ENCODE measurements around the gene STAC2.

GRCh38 chr17:39236450-39236927 lies 10.7 kb upstream of the STAC2 start:
- TF ChIP-seq, protein P1, sequence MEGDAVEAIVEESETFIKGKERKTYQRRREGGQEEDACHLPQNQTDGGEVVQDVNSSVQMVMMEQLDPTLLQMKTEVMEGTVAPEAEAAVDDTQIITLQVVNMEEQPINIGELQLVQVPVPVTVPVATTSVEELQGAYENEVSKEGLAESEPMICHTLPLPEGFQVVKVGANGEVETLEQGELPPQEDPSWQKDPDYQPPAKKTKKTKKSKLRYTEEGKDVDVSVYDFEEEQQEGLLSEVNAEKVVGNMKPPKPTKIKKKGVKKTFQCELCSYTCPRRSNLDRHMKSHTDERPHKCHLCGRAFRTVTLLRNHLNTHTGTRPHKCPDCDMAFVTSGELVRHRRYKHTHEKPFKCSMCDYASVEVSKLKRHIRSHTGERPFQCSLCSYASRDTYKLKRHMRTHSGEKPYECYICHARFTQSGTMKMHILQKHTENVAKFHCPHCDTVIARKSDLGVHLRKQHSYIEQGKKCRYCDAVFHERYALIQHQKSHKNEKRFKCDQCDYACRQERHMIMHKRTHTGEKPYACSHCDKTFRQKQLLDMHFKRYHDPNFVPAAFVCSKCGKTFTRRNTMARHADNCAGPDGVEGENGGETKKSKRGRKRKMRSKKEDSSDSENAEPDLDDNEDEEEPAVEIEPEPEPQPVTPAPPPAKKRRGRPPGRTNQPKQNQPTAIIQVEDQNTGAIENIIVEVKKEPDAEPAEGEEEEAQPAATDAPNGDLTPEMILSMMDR (conservative IDR thresholded peaks at IDR 0.05), result no peak
- no peak for TF ChIP-seq EZH2 (IDR thresholded peaks at IDR 0.05; ENCODE audit: low read depth)

All from PC-9 (cell line).